Stimulated activated CD4-positive, alpha-beta T cell treated with anti-CD3 and anti-CD28 coated beads, Interleukin-12 subunit alpha, Interleukin-12 subunit beta, amount 100 ng/mL, for 4 hours (primary cell): ENCODE results near the gene WWTR1.

ENCODE experiments used
- DNase-seq: peaks from one replicate; pipeline ENCODE4 v3.0.0-alpha.2; 2020

Gene WWTR1

DNA sequence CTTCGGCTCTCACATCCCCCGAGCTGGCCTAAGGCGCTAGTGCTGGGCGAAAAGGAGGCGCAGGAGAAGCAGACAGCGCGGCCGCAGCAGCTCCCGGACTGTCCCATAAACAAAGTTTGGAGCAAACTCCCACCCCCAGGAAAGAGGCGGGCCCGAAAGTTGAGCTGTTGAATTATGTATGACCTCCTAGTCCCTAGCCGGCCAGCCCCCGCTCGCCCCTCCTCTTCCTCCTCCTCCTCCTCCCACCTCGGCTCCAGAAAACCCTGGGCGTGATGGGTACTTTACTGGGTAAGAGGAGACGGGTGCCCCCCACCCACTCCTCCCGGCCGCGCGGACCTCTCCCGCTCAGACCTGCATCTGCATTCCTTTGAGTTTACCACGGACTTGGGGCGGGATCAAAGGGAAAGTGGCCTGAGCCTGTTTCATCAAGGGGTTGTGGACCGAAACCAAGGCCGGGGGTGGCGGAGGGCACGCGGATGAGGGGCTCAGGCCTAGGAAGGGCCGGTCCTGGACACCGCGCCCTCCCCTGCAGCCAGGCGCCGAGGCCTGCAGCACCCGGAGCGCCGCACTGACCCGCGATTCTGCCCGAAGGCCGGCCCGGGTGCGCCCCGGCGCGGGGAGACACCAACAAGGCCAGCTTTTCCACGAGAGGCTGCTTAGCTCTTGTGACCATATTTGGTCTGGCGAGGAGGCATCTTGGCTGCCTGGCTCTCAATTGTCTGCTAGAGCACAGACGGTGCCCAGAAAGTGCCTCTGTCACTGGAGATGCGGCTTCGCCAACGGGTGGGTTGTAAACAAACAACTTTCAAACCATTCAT is at the start of gene WWTR1:
WWTR1 (minus strand) TSS at position 100 of the 818 bp plus-strand sequence. CDS start 719 bp downstream, outside the sequence.
- peak; percentile 8 for DNase-seq

DNA sequence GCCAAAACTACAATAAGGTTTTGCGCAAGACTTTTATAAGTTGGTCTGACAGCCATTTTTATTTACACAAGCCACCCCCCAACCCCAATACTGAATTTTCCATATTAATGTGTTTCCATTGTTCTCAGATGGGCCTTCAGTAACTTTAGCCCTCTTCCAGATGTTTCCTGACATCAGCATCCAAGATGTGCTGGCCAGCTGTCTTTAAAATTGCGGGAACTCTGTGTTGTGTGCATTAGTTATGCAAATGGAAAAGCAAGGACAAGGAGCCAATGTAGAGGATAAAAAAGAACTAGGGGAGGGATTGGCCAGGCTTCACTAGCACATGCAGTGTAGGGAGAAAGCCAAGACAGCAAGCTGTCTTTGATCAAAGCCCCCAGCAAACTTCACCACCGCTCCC is 49.1 kb upstream of the WWTR1 start:
- no peak for DNase-seq

DNA sequence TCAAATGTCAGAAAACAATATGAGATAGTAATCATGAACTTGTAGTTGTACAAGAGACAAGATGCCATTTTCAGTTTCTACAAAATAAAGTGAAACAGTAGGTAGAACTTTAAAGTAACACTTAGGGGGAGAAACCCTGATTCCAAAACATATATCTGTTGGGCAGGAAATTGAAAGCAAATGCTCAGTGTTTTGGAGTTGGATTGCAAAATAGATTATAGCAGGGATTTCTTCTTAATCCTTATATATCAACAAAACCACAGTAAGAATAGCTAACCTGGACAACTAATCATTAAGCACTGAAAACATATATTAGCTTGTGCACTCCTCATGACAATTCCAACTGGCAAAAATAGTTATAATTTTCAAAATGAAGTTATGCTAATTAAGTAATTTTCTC is 47.6 kb upstream of the WWTR1 start:
- DNase-seq = no peak

DNA sequence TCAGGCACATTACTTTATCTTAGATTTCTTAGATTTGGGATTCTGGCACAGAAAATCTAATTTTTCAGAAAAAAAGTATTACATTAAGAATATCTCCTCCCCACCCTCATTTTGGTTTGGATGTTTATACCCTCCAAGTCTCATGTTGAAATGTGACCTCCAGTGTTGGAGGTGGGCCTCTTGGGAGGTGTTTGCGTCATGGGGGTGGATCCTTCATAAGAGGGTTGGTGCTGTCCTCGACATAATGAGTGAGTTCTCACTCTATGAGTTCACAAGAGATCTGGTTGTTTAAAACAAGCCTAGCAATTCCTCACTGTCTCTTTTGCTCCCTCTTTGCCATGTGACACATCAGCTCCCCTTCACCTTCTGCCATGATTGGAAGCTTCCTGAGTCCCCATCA is 45.6 kb upstream of the WWTR1 start:
- DNase-seq = no peak

DNA sequence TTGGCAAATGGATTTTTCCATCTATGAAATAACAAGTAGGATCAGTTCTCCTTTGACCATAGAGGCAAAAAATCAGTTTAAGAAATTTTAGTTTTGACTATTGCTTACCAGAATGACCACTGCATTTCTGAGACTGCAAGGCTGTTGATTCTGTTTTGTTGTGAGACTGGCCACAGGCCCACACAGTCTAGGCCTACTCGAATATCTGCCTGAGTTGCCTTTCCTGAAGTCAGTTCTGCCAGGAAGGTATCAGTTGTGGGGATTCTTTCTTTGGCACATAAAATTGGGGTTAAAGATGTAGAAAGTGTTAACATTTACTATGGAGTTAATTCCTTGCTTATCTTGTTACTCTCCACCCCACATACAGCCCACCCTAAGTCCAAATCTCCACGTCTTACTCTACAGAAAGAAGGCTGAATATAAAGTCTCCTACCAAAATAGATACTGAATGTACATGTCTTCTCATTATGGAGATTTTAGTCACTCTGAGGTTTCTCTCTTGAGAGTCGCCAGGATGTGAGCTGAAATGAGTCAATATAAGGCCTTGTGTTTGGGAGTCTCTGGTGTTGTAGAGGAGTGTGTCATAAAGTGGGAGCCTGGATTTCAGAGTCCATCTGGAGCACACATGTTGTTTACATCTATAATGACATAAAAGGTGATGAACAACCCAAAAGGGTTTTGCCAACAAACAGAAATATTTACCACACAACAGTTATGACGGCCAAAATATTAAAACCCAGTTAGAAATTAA is 45.0 kb upstream of the WWTR1 start:
- no peak for DNase-seq

DNA sequence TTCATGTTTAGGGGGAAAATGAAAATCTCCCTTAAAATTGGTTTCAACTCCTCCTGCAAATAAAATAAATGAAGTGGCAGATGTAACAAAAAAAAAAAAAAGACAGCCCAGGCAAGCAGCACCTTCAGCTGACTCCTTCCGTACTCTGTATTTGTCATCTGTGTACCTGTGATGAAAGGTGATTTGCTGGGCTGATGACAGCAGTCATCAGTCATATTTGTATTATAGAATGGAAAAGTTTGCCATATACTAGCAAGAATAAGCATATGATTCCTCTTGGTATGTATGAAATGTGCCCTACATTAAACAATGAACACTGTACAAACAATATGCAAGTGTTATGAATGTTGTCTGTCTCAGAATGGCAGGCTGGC is 44.1 kb upstream of the WWTR1 start:
- no peak for DNase-seq

DNA sequence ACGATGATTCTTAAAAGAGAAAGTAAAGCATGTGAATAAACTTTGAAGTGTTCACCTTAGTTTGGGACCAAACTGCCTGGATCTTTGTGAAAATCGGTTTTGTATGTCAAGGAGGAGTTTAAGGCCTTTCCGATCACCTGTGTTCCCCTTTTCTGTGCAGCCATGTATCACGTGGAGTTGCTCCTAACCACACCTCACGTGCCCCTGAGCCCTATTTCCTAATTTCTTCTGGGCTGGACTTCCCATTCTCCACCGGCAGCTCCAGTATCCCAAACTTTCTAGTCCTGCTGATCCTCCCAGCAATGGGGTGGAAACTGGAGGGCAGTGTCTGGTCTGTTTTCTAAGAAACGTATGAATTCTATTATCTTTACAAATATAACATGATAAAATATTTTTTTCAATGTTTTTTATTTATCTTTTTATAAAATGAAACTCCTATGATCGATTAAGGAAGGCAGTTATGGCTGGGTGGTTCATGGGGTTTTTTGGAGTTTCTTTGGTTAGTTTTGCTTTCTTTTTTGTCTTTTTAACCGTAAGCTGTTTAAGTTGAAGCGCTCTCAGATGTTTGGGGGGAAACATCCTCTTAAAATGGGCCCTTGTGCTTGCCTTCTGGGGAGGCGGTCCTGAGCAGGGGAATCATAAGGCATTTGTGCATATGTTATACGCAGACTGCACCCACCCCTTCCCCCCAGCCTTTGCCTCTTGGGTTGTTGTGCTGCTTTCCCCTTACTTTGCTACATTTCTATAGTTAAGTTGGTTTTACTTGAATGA is 43.6 kb upstream of the WWTR1 start:
- DNase-seq = no peak

DNA sequence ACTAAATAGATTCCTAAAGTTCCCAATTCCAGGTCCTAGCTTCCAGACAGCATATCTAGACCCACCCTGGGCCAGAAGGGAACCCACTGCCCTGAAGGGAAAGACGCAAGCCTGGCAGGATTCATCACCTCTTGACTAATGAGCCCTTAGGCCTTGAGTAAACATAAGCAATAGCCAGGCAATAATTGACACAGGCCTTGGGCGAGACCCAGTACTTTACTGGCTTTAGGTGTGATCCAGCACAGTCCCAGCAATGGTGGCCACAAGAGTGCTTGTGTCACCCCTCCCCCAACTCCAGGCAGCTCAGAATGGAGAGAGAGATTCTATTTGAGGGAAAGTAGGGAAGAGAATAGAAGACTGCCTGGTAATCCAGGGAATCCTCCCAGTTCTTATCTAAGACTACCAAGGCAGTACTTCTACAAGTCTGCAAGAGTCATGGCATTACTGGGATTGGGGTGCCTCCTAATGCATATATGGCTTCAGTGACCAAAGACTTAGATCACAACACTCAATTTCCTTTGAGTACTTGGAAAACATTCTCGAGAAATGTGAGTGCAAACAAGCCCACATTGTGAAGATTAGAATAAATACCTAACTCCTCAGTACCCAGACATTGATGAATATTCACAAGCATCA is 30.4 kb upstream of the WWTR1 start:
- no peak for DNase-seq

DNA sequence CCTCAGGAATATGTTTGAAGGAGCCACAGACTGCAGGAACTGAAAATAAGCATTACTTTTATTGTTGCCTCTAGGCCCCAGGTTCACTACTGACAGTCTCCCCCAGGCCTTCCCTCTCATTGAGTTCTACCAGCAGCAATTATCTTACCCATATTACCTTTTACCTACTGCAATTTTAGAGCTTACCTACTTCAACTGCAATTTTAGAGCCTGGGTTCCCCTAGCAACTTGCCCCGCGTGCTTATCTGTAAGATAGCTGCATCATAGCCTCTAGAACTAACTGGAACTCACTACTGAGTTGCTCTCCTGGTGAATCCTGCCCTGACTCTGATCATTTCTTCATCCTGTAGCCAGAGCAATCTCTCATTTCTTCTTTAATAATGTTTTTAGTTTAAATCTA is 29.2 kb upstream of the WWTR1 start:
- no peak for DNase-seq

DNA sequence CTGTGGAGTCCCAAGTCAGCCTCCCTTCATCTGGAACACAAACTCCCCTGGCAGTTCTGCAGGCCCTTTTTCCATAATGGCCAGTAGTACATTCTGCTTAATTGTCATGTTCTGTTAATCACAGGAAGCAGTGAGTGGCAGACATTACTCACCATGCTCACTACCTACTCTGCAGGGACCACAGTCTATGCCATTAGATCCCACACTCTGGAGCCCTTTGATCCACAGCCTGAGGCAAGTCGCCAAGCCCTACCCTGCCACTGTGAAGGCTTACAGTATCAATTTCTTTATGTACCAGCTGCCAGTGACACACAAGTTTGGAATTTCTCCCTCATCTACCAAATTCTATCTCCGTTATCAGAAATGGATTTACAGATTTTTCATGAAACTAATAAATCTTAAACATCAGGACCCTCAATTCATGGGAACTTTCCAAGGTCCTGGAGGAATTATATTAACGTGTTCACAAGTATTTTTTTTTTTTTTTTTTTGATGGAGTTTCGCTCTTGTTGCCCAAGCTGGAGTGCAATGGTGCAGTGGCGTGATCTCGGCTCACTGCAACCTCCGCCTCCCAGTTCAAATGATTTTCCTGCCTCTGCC is 20.6 kb upstream of the WWTR1 start:
- no peak for DNase-seq

DNA sequence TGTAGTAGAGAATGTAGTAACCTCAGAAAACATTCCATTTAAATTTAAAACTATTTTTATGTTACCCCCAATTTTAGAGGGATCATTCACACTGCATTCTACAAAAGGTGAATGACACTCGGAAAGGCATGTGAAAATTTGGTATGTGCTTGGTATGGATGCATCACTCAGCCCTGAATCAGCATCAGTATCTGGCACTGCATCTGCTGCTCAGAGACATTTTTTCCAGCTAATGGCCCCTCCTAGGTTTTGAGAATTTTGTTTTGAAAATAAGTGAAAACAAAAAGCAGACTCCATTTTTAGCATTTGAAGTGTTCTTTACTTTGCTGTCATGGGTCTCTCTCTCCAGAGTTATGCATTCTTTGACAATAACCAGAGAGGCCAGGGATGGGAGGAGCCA is 15.6 kb upstream of the WWTR1 start:
- no peak for DNase-seq

DNA sequence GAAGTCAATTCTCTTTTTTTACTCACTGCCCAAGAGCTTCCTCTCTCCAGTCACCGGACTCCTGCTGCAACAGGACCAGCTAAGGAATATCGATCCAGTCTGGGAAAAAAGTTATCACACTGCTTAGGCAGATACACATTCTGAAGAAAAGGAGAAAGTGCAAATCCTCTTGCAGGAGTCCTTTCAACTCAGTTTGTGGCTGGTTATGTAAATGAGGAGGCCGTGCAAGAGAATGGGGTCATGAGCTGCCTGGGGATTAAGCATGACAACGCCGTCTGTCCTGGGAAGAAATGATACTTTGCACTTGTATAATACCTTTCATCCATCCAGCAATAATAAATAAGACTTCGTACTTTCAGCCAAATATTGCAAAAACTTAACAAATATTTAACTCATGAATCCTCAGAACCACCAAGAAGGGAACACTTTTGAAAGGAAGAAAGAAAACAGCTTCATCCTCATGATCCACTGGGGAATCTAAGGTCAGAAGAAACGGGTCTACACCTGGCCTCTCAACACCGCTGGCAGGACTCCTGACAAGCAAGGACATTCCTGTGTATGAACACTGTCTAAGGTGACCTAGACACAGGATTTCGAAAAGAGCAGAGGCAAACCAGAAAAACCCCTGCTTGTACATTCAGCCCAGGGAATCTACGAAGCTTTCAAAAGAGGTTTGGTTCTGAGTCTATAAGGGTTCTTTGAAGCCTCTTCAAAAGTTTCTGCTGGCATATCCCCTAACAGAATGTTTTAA is 13.1 kb upstream of the WWTR1 start:
- no peak for DNase-seq

DNA sequence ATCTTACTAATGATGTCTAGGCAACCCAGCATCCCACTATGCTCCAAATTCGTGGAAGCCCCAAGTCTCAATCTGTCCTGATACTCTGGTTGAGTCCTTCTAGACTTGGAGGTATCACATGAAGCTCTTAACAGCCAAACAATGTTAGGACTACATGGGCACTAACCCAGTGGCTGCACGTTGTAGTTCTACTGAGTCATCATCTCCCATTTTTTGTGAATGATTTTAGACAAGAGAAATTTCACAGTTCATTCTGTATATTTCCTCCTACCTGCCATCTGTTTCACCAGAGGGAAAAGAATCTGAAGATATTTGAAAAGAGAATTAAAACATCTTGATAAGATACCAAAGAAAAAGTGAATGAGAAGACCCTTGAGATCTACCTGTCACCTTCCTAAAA is 9.8 kb upstream of the WWTR1 start:
- no peak for DNase-seq

DNA sequence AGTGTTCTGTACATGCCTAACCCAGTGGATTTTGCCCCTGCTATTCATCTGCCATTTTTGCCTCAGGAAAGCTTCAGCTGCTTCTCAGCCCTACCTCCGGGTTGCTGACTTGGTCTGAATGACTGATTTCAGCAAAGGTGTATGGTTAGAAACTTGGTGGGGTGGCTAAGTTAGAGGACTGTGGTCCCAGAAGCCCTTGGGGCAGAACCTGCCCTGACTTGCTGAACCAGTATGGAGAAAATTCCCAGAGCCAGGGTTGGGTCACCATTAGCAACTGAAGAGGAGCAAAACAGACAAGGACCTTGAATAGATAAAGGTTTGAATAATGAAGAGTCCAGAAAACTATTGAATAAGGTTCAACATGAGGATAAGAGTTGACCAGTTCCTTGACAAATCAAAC is 6.1 kb upstream of the WWTR1 start:
- DNase-seq = no peak

DNA sequence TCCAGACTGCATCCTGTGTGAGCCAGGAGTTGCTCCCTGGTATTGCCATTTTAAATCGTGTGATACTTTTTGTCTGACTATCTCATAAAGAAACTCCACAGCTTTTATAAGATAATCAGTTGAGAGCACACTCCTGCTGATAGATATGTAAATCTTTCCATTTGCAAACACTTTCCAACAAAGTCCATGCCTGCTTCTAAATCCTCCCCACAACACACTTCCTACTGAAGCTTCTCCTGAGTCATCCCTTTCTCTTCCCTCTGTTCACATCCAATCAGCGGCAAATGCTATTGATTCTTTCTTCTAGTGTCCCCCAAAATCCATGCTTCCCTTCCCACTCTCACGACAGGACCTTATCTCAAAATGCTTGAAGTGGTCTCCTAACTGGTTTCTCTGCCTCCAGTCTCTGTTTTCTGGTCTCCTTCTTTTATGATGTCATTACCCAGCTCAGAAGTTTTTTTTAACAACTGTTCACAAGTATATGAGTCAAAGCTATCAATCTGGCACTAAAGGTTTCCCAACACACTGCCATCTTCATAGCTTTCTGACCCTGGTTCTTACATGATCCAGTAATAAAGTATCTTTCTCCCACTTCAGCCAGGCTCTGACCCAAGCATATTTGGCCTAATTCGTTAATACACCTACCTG is 4.5 kb upstream of the WWTR1 start:
- no peak for DNase-seq

DNA sequence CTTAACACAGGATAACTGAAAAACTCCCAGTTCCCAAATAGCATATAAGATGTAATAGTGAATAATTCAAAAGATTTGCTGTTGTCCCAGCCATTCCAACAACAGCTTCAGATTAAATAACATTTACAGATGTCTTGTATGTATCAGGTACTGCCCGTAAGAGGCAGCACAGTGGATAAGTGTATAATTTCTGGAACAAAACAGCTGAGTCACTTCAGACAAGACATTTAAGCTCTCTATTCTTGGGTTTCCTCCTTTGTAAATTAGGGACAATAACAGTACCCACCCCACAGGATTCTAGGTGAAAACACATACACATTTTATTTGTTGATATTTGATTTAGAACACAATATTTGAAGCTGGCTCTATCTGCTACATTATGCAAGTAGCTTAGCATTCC is 2.6 kb upstream of the WWTR1 start:
- DNase-seq = no peak

DNA sequence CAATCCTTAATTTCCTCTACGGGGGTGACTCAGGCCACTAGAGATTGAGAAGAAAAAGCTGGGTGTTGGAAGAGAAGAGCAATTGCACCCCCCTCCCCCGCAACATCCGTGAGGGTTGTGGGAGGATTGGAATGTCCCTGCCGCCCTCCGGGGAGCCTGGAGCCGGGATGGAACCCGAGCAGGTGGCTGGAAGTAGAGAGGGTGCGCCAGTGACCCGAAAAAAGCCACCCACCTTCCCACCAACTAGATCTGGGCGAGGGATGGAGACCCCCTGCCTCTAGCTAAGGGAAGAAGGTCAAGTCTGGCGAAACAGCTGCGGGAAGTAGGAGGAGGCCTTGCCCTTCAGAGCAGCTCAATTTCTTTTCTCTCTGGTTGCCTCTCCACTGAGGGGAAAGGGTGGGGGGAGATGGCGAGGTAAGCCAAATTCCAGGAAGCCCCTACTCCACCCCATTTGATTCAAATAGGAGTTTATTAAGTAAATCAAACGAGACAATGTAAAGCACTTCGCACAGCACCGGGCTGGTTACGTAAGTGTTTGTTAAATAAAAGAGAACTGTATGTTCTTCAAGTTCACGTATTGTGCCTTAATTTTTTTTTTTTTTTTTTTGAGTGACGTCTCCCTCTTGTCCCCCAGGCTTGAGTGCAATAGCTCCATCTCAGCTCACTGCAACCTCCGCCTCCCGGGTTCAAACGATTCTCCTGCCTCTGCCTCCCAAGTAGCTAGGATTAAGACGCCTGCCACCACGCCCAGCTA is 1.1 kb upstream of the WWTR1 start:
- DNase-seq = no peak

DNA sequence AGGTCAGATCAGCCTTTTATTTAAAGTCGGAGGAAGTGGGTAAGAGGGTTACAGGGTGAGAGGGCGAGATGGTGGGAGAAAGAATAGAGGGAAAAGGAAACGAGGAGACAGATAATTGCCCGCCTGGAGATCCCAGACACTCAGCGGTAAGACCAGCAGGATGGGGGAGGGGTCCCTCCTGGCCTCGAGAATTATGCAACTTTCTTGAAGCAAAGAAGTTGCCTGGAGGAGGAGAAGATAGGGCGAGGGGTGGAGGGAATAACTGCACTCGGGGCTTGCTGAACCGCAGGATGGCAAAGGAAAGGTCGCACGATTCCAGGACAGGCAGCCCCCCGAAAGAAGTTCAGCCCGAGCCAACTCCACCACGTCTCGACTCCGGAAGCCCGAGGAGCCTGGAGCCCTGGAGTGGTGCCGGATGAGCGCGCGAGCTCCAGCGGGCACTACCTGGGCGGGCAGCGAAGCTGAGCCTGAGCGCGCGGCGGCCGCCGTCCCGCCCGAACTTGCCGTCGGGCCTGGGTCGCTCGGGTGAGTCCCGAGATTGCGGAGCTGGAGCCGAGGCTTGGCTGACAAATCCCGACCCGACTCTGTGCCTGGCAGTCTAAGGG is 402 bp downstream of the WWTR1 start:
- DNase-seq = peak; percentile 4

DNA sequence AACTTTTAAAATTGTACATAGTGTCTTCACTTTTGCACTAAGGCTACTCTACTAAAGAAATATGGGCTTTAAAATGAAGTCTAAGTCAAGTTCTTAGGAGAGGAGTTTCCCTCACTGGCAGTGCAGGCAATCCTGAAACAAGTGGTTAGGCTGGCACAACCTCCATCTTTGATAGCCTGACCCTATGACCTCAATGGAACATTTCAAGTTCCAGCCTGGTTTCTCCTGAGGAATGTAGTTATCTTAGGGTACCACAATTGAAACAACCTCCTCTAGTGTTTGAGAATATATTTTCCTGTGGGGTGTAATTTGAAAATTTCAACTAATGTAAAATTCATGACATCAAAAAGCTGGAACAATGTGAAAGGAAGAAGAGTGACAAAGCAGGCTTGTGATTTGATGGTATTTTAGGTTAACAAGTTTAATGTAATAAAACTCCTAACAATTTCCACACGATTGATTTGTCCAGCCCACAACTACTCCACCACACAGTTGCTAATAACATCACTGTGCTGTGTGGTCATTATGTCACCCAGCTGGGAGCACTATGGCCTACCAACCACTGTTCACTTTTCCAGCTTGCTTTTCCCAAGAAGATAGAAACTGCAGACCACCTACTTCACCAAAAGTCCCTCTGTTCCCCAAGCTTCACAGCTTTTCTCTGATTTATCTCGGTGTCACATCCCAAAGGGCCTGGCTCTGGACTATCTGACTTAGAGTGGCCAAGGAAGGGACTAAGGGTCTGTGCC is 1.8 kb downstream of the WWTR1 start:
- no peak for DNase-seq

DNA sequence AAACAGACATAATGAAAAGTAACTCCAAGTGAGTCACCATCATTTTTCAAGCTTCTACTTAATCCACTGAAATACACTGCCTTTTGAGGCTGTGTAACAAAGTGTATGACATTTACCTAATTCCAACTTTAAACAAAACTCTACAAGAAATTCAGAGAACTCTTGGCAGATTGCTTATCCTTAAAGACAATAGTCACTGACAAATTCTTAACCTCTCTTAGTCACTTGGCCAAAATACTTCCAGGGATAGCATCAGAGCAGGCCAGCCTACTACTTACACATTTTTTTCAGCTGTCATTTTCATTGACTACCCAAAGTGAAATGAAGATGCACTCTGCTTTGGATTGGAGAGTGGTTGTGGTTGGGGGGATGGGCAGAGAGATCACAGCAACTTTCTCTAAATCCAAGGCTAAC is 3.6 kb downstream of the WWTR1 start:
- DNase-seq = no peak
